HepG2 (cell line): Measurements from ENCODE around the gene ALOX5. TPM values are rescaled to one million over a fixed set of nuclear protein-coding genes. Genes with fewer than 3 reads are reported as not detected.

Experiments used
- ATAC-seq: fragments of 200-7000 bp; cut with Tn5 transposase; 3 replicates; pipeline ENCODE4 v1.9.1; 2020; ENCODE audit warnings: mild to moderate bottlenecking, moderate library complexity
- BruUV-seq: library from RNA; stranded (reverse); fragments of 400-500 nt; replicated peaks from 2 replicates; lab custom pipeline; 2021; lab: Mats Ljungman, UMichigan
- CTCF ChIA-PET: fragments of 300-600 bp; formaldehyde crosslinking; extraction: SDS; loops from one replicate; lab custom pipeline; 2021; ENCODE audit warnings: low total read pairs, inconsistent platforms, low intra/inter-chr PET ratio; lab: Yijun Ruan, JAX
- POLR2A ChIA-PET: fragments of 350-600 bp; sonication (Branson Sonifier 250); formaldehyde crosslinking; loops from one replicate; lab custom pipeline; 2020; ENCODE audit warnings: antibody characterized with exemption, inconsistent platforms; lab: Yijun Ruan, JAX
- DNase-seq: peaks from one replicate; pipeline ENCODE4 v3.0.0-alpha.2; 2015; ENCODE audit warnings: low spot score
- FAIRE-seq: peaks from 3 replicates; lab custom pipeline; 2011; peaks lifted over from hg19 to GRCh38; lab: Jason Lieb, UNC
- H2AFZ ChIP-seq: one replicate; pipeline ENCODE4 v1.6.1; 2011; ENCODE audit warnings: low read length, inconsistent platforms
- H3K27ac ChIP-seq: fragments of 300-600 bp; 3 replicates; pipeline ENCODE4 v1.8.0; 2011; ENCODE audit warnings: mixed run types, mild to moderate bottlenecking, mixed read lengths, low read length, inconsistent platforms; ENCODE audit not compliant: insufficient read depth; ENCODE audit errors: extremely low read length
- H3K27me3 ChIP-seq, 2 experiments: fragments of 200-600 bp in 1 of 2; 2 replicates in 1 of 2; 3 replicates in 1 of 2; pipeline versions ENCODE4 v1.6.0 to v1.8.0; 2011; ENCODE audit warnings: low read length in 2 of 2, mild to moderate bottlenecking in 2 of 2, moderate library complexity in 2 of 2, inconsistent platforms in 1 of 2; ENCODE audit not compliant: insufficient read depth in 2 of 2, control insufficient read depth in 1 of 2
- H3K36me3 ChIP-seq, 2 experiments: fragments of 200-600 bp in 1 of 2; replicated peaks in 1 of 2; 2 replicates in 1 of 2; 3 replicates in 1 of 2; pipeline versions ENCODE4 v1.5.1 to v1.8.0; 2011; ENCODE audit warnings: low read length in 2 of 2, inconsistent platforms in 1 of 2; ENCODE audit not compliant: insufficient read depth in 2 of 2, control insufficient read depth in 1 of 2
- H3K4me1 ChIP-seq: 2 replicates; pipeline ENCODE4 v1.5.1; 2012; ENCODE audit warnings: low read length, inconsistent platforms; ENCODE audit not compliant: insufficient read depth
- H3K4me2 ChIP-seq: 2 replicates; pipeline ENCODE4 v1.6.0; 2011; ENCODE audit warnings: low read depth, low read length, inconsistent platforms
- H3K4me3 ChIP-seq, 3 experiments: fragments of 200-600 bp in 1 of 3; sonication (generic), shearing (Covaris generic) in 1 of 3; replicated peaks in 1 of 3; 2 replicates each; pipeline ENCODE4 v1.5.1; 2011 to 2016; ENCODE audit warnings: low read length in 3 of 3, inconsistent platforms in 2 of 3, low read depth in 2 of 3, mild to moderate bottlenecking in 2 of 3, control low read depth in 1 of 3, mixed read lengths in 1 of 3; ENCODE audit not compliant: insufficient read depth in 1 of 3
- H3K79me2 ChIP-seq: one replicate; pipeline ENCODE4 v1.6.1; 2011; ENCODE audit warnings: low read length, inconsistent platforms; ENCODE audit not compliant: insufficient read depth
- H3K9ac ChIP-seq: 2 replicates; pipeline ENCODE4 v1.6.0; 2011; ENCODE audit warnings: mild to moderate bottlenecking, low read depth, low read length, inconsistent platforms; ENCODE audit not compliant: insufficient read depth
- H3K9me3 ChIP-seq: 2 replicates; pipeline ENCODE4 v1.5.1; 2012; ENCODE audit warnings: mild to moderate bottlenecking, low read length
- H4K20me1 ChIP-seq: 2 replicates; pipeline ENCODE4 v1.6.0; 2011; ENCODE audit warnings: inconsistent platforms, mild to moderate bottlenecking, low read length, moderate library complexity; ENCODE audit not compliant: insufficient read depth
- BCL3 ChIP-seq: sonication (generic); formaldehyde crosslinking; IDR thresholded peaks from 2 replicates; pipeline ENCODE4 v1.5.1; 2020; ENCODE audit warnings: mild to moderate bottlenecking, missing genetic modification reagents, moderate library complexity
- ESRRA ChIP-seq: sonication (generic); formaldehyde crosslinking; IDR thresholded peaks from 2 replicates; pipeline ENCODE4 v1.5.1; 2020; ENCODE audit warnings: mild to moderate bottlenecking, low read depth, missing genetic modification reagents
- FOXK1 ChIP-seq: sonication (generic); formaldehyde crosslinking; IDR thresholded peaks from 2 replicates; pipeline ENCODE4 v1.4.0; 2020; ENCODE audit warnings: low read depth, missing genetic modification reagents, borderline replicate concordance
- HDAC1 ChIP-seq: sonication (generic); formaldehyde crosslinking; IDR thresholded peaks from 2 replicates; pipeline ENCODE4 v1.5.1; 2020; ENCODE audit warnings: mild to moderate bottlenecking, missing genetic modification reagents
- MTF1 ChIP-seq: sonication (generic); formaldehyde crosslinking; IDR thresholded peaks from 2 replicates; pipeline ENCODE4 v1.5.0; 2020; ENCODE audit warnings: missing genetic modification reagents
- MYC ChIP-seq: sonication (generic); formaldehyde crosslinking; IDR thresholded peaks from 2 replicates; pipeline ENCODE4 v1.9.0; 2021; ENCODE audit warnings: missing genetic modification reagents, borderline replicate concordance
- NCOA2 ChIP-seq: sonication (generic); formaldehyde crosslinking; IDR thresholded peaks from 2 replicates; pipeline ENCODE4 v1.8.0; 2022; ENCODE audit warnings: inconsistent platforms
- POLR2A ChIP-seq, 2 experiments: IDR thresholded peaks; 2 replicates each; pipeline ENCODE4 v1.6.1; 2011; ENCODE audit warnings: low read depth in 2 of 2, low read length in 2 of 2, mild to moderate bottlenecking in 1 of 2, moderate library complexity in 1 of 2; ENCODE audit not compliant: insufficient read depth in 1 of 2
- TOPORS ChIP-seq: sonication (generic); formaldehyde crosslinking; IDR thresholded peaks from 2 replicates; pipeline ENCODE4 v1.8.0; 2023; ENCODE audit warnings: mild to moderate bottlenecking, missing genetic modification reagents
- ZFP41 ChIP-seq: sonication (generic); formaldehyde crosslinking; IDR thresholded peaks from 2 replicates; pipeline ENCODE4 v1.4.0; 2020; ENCODE audit warnings: mild to moderate bottlenecking, missing genetic modification reagents, borderline replicate concordance
- ZNF138 ChIP-seq: sonication (generic); formaldehyde crosslinking; IDR thresholded peaks from 2 replicates; pipeline ENCODE4 v1.5.0; 2020; ENCODE audit warnings: mild to moderate bottlenecking, low read depth, missing genetic modification reagents
- ZNF354B ChIP-seq: sonication (generic); formaldehyde crosslinking; IDR thresholded peaks from 2 replicates; pipeline ENCODE4 v1.8.0; 2022; ENCODE audit warnings: mild to moderate bottlenecking, missing genetic modification reagents
- ZNF512 ChIP-seq: sonication (generic); formaldehyde crosslinking; IDR thresholded peaks from 2 replicates; pipeline ENCODE4 v1.4.0; 2020; ENCODE audit warnings: mild to moderate bottlenecking, missing genetic modification reagents
- ZNF687 ChIP-seq: sonication (generic); formaldehyde crosslinking; IDR thresholded peaks from 2 replicates; pipeline ENCODE4 v1.5.1; 2020; ENCODE audit warnings: mild to moderate bottlenecking, missing genetic modification reagents, moderate library complexity
- ZNF839 ChIP-seq: sonication (generic); formaldehyde crosslinking; IDR thresholded peaks from 2 replicates; pipeline ENCODE4 v1.4.0; 2020; ENCODE audit warnings: missing genetic modification reagents, mild to moderate bottlenecking, borderline replicate concordance
- WGBS: methylation state at CpG from one replicate; pipeline ENCODE4 v1.1.6; 2017; ENCODE audit warnings: low lambda C conversion rate; 5-methylcytosine and 5-hydroxymethylcytosine counted together
- in situ Hi-C: cut with HindIII; loops from 2 replicates; pipeline ENCODE4 v1.10.0; 2017; ENCODE audit warnings: low pct_unique_long_range_greater_than_20kb; ENCODE audit not compliant: extremely low pct_ligation_motif_present
- intact Hi-C: fragments of 100-400 bp; cut with micrococcal nuclease; formaldehyde crosslinking; loops from one replicate; pipeline ENCODE4 v1.10.0; 2022; ENCODE audit not compliant: unreplicated experiment
- polyA plus RNA-seq, 8 experiments: library from polyadenylated mRNA; depleted of rRNA in 3 of 8; stranded (reverse) in 7 of 8; unstranded in 1 of 8; fragments of >200 nt; fragmentation: Illumina TruSeq in 4 of 8; extraction: Trizol in 4 of 8; gene quantifications; 2 replicates each; pipeline versions ENCODE4 v1.2.1 to v1.2.3, GENCODE V29; 2011 to 2016; ENCODE audit warnings: low read depth in 4 of 8, missing spikeins in 1 of 8, mixed read lengths in 1 of 8; ENCODE audit not compliant: insufficient read depth in 1 of 8
- total RNA-seq, 5 experiments: library from RNA; depleted of rRNA; stranded (reverse); fragments of >200 nt; fragmentation: Illumina TruSeq; extraction: Trizol; gene quantifications; 2 replicates each; pipeline ENCODE4 v1.2.3, GENCODE V29; 2016; ENCODE audit warnings: low read depth in 1 of 5

The ALOX5 gene
- total and polyA plus RNA-seq, 2 of the 13 experiments (the other 11 are each of a cell fraction or from before 2014, with no cell fraction given): 0.04 TPM; not detected in 1

- in situ Hi-C loops: loop anchor here (25.0 kb wide), 1 partner anchor 421 kb away; the partner anchor contains the start of gene ZNF22
- POLR2A ChIA-PET: no interaction called here
- H3K9me3 ChIP-seq: no peaks in the 10 kb centered on the region; the same call in 1 of the 2 replicates
- no peak for TF ChIP-seq POLR2A (IDR thresholded peaks at IDR 0.05; ENCODE audit: insufficient read depth in 1 of 2, low read depth in 2 of 2, low read length in 2 of 2)
- TF ChIP-seq ZFP41 (CRISPR knock-in tag): no peak
- no peak for TF ChIP-seq ZNF839 (CRISPR knock-in tag)
- TF ChIP-seq ZNF512: no peak
- no peak for TF ChIP-seq HDAC1
- TF ChIP-seq TOPORS: no peak
- TF ChIP-seq ZNF138: no peak
- TF ChIP-seq ZNF687 (CRISPR knock-in tag): peak; percentile 66
- TF ChIP-seq BCL3: no peak
- no peak for TF ChIP-seq MTF1 (CRISPR knock-in tag)
- no peak for TF ChIP-seq ZNF354B (CRISPR knock-in tag)
- no peak for TF ChIP-seq NCOA2 (CRISPR knock-in tag)
- 0 out of 2 replicates have a peak, but pooled peaks have one; percentile 27 for TF ChIP-seq ESRRA
- TF ChIP-seq FOXK1 (CRISPR knock-in tag): no peak
- TF ChIP-seq MYC (CRISPR knock-in tag): no peak
Measured at GRCh38 chr10:45432700-45433472, 58.9 kb downstream of the ALOX5 start.

More at GRCh38 chr10:45432700-45433472, 58.9 kb downstream of the ALOX5 start:
- DNase-seq (no peak), FAIRE-seq (no peak), ATAC-seq (peak; percentile 88)
- Histone ChIP-seq H3K4me3 (no peak overlapping the region; a peak in 1 of 6 replicates), H3K27me3 (peaks cover 2 to 34% of the 10 kb centered on the region in 2 experiments; a peak in 2 of 5 replicates), H3K9ac (no peak overlapping the region), H3K4me1 (peaks cover 32% of the 10 kb centered on the region), H3K27ac (no peak overlapping the region), H3K4me2 (peak overlapping the region; percentile 28; the same call in 1 of the 2 replicates), H2AFZ (no peak overlapping the region), H3K36me3 (no peaks in the 10 kb centered on the region), H3K79me2 (no peaks in the 10 kb centered on the region), H4K20me1 (no peaks in the 10 kb centered on the region)
- 28% methylated on average over 12 of the region's 15 CpGs for WGBS
- intact Hi-C loops: loop anchor here (10.0 kb wide), 1 partner anchor 178 kb away; no protein-coding TSS in a partner anchor
- CTCF ChIA-PET: no interaction called here
- no TSS peak for BruUV-seq
